Brain microvascular endothelial cell (primary cell): ENCODE results near the gene ZBED4.

Experiments used
- DNase-seq: peaks from one replicate; pipeline ENCODE4 v3.0.0-alpha.2; 2020
- H3K27ac ChIP-seq: fragments of 250-450 bp; sonication (Bioruptor Pico); 2 replicates; pipeline ENCODE4 v1.5.1; 2020; ENCODE audit warnings: mild to moderate bottlenecking, moderate library complexity
- H3K27me3 ChIP-seq: fragments of 250-450 bp; sonication (Bioruptor Pico); replicated peaks from 2 replicates; pipeline ENCODE4 v1.5.1; 2020; ENCODE audit warnings: mild to moderate bottlenecking
- H3K36me3 ChIP-seq: fragments of 250-450 bp; sonication (Bioruptor Pico); replicated peaks from 2 replicates; pipeline ENCODE4 v1.5.1; 2020; ENCODE audit warnings: mild to moderate bottlenecking
- H3K4me3 ChIP-seq: 2 replicates; pipeline ENCODE4 v1.5.1; 2011; ENCODE audit warnings: low read depth, mild to moderate bottlenecking, control low read depth, low read length, moderate library complexity
- CTCF ChIP-seq: IDR thresholded peaks from 2 replicates; pipeline ENCODE4 v1.5.1; 2011; ENCODE audit warnings: low read depth, mild to moderate bottlenecking, moderate library complexity, low read length, control low read depth, inconsistent platforms; ENCODE audit errors: missing control alignments
- in situ Hi-C: cut with HindIII; loops from 2 replicates; pipeline ENCODE4 v1.10.0; 2017; ENCODE audit warnings: low sequenced_read_pairs, low pct_ligation_motif_present

ZBED4 gene

GRCh38 chr22:49884503-49885260 lies 31.0 kb downstream of the ZBED4 start:
- no peak for DNase-seq
- no peak overlapping the region for H3K4me3 ChIP-seq
- in situ Hi-C loops, result no loop called here
- no peak overlapping the region for H3K27ac ChIP-seq
- H3K27me3 ChIP-seq, result no peaks in the 10 kb centered on the region
- H3K36me3 ChIP-seq, result peaks cover 40% of the 10 kb centered on the region
- no peak for TF ChIP-seq CTCF

GRCh38 chr22:49885281-49885680 lies 31.6 kb downstream of the ZBED4 start:
- Histone ChIP-seq H3K27me3 (no peaks in the 10 kb centered on the region), H3K4me3 (no peak overlapping the region), H3K36me3 (peaks cover 40% of the 10 kb centered on the region), H3K27ac (no peak overlapping the region)
- no peak for TF ChIP-seq CTCF
- no peak for DNase-seq
- in situ Hi-C loops, result no loop called here

GRCh38 chr22:49885881-49886280 lies 32.2 kb downstream of the ZBED4 start:
- no peaks in the 10 kb centered on the region for H3K27me3 ChIP-seq
- H3K27ac ChIP-seq, result no peak overlapping the region
- peaks cover 40% of the 10 kb centered on the region for H3K36me3 ChIP-seq
- no peak for TF ChIP-seq CTCF
- H3K4me3 ChIP-seq, result no peak overlapping the region
- no peak for DNase-seq
- in situ Hi-C loops, result no loop called here

GRCh38 chr22:49886346-49887063 lies 32.9 kb downstream of the ZBED4 start:
- no peaks in the 10 kb centered on the region for H3K27me3 ChIP-seq
- TF ChIP-seq CTCF, result no peak
- DNase-seq, result no peak
- H3K4me3 ChIP-seq, result no peak overlapping the region
- in situ Hi-C loops, result no loop called here
- H3K27ac ChIP-seq, result no peak overlapping the region
- H3K36me3 ChIP-seq, result peaks cover 46% of the 10 kb centered on the region

- no peak for TF ChIP-seq CTCF
- Histone ChIP-seq H3K36me3 (peaks cover 46% of the 10 kb centered on the region), H3K4me3 (no peak overlapping the region), H3K27me3 (no peaks in the 10 kb centered on the region), H3K27ac (no peak overlapping the region)
- in situ Hi-C loops, result no loop called here
- no peak for DNase-seq
Measured at GRCh38 chr22:49887064-49887451, 33.4 kb downstream of the ZBED4 start.

GRCh38 chr22:49887702-49888101 lies 34.1 kb downstream of the ZBED4 start:
- TF ChIP-seq CTCF, result no peak
- Histone ChIP-seq H3K27ac (no peak overlapping the region), H3K36me3 (peaks cover 46% of the 10 kb centered on the region), H3K4me3 (no peak overlapping the region), H3K27me3 (no peaks in the 10 kb centered on the region)
- DNase-seq, result no peak
- in situ Hi-C loops, result no loop called here
